SK-N-SH (cell line): ENCODE results near the gene TMEM196. TPM values are rescaled to one million over a fixed set of nuclear protein-coding genes. Genes with fewer than 3 reads are reported as not detected.

ENCODE experiments used
- CTCF ChIA-PET: fragments of 300-600, 350-600 bp; formaldehyde crosslinking; extraction: SDS; loops from one replicate; lab custom pipeline; 2021; lab: Yijun Ruan, JAX
- POLR2A ChIA-PET: fragments of 350-600 bp; sonication (Branson Sonifier 250); formaldehyde crosslinking; extraction: SDS; loops from one replicate; lab custom pipeline; 2020; ENCODE audit warnings: antibody characterized with exemption, inconsistent platforms; lab: Yijun Ruan, JAX
- DNase-seq: peaks from one replicate; pipeline ENCODE4 v3.0.0; 2012
- H2AFZ ChIP-seq: fragments of 200-600 bp; sonication (generic); 2 replicates; pipeline ENCODE4 v1.8.1; 2016; ENCODE audit warnings: antibody characterized with exemption, mild to moderate bottlenecking, low read depth
- H3F3A ChIP-seq: fragments of 200-600 bp; sonication (generic); replicated peaks from 2 replicates; pipeline ENCODE3; 2016; ENCODE audit warnings: antibody characterized with exemption, mild to moderate bottlenecking; ENCODE audit not compliant: insufficient read depth
- H3K27ac ChIP-seq, 2 experiments: fragments of 200-500 bp in 1 of 2; fragments of 200-600 bp in 1 of 2; sonication (Bioruptor generic) in 1 of 2; sonication (generic), shearing (Covaris generic) in 1 of 2; 2 replicates each; pipeline versions ENCODE4 v1.5.1 to v1.6.1; 2014 to 2016; ENCODE audit warnings: low read depth in 2 of 2, inconsistent platforms in 1 of 2, low read length in 1 of 2, mild to moderate bottlenecking in 1 of 2, mixed read lengths in 1 of 2
- H3K27me3 ChIP-seq: fragments of 200-600 bp; sonication (generic), shearing (Covaris generic); 2 replicates; pipeline ENCODE4 v1.6.1; 2016; ENCODE audit warnings: mixed run types; ENCODE audit not compliant: insufficient read depth
- H3K36me3 ChIP-seq, 2 experiments: fragments of 200-500 bp in 1 of 2; fragments of 200-600 bp in 1 of 2; sonication (Bioruptor generic) in 1 of 2; sonication (generic) in 1 of 2; replicated peaks in 1 of 2; 2 replicates each; pipeline versions ENCODE3 to v1.5.1; 2014 to 2016; ENCODE audit warnings: low read length in 1 of 2, mild to moderate bottlenecking in 1 of 2; ENCODE audit not compliant: insufficient read depth in 2 of 2, control insufficient read depth in 1 of 2
- H3K4me1 ChIP-seq, 2 experiments: fragments of 200-500 bp in 1 of 2; fragments of 200-600 bp in 1 of 2; sonication (Bioruptor generic) in 1 of 2; sonication (generic), shearing (Covaris generic) in 1 of 2; 2 replicates each; pipeline versions ENCODE4 v1.5.1 to v1.6.1; 2014 to 2016; ENCODE audit warnings: low read depth in 1 of 2, low read length in 1 of 2, mixed run types in 1 of 2; ENCODE audit not compliant: insufficient read depth in 2 of 2, control insufficient read depth in 1 of 2
- H3K4me2 ChIP-seq: fragments of 200-600 bp; sonication (generic), shearing (Covaris generic); 2 replicates; pipeline ENCODE4 v1.6.1; 2017; ENCODE audit warnings: mixed run types
- H3K4me3 ChIP-seq, 2 experiments: fragments of 200-500 bp in 1 of 2; fragments of 200-600 bp in 1 of 2; sonication (Bioruptor generic) in 1 of 2; sonication (generic), shearing (Covaris generic) in 1 of 2; 2 replicates each; pipeline versions ENCODE4 v1.5.1 to v1.8.1; 2014 to 2016; ENCODE audit warnings: low read depth in 2 of 2, inconsistent platforms in 1 of 2, low read length in 1 of 2, mild to moderate bottlenecking in 1 of 2, mixed read lengths in 1 of 2, moderate library complexity in 1 of 2
- H3K79me2 ChIP-seq: fragments of 200-600 bp; sonication (generic); 2 replicates; pipeline ENCODE4 v1.8.1; 2017; ENCODE audit warnings: mild to moderate bottlenecking; ENCODE audit not compliant: insufficient read depth
- H3K9ac ChIP-seq: fragments of 200-600 bp; sonication (generic); 2 replicates; pipeline ENCODE4 v1.6.1; 2017; ENCODE audit warnings: mixed run types
- H3K9me2 ChIP-seq: fragments of 200-600 bp; sonication (generic); 2 replicates; pipeline ENCODE4 v1.6.1; 2017; ENCODE audit warnings: mixed run types
- H3K9me3 ChIP-seq: fragments of 200-600 bp; sonication (generic); 2 replicates; pipeline ENCODE4 v1.6.1; 2017; ENCODE audit warnings: mixed run types, mild to moderate bottlenecking, moderate library complexity
- H4K20me1 ChIP-seq: fragments of 200-600 bp; sonication (generic); 2 replicates; pipeline ENCODE4 v1.6.1; 2017; ENCODE audit warnings: mild to moderate bottlenecking, mixed run types; ENCODE audit not compliant: insufficient read depth
- CHD2 ChIP-seq: fragments of 150-350 bp; IDR thresholded peaks from 2 replicates; pipeline ENCODE4 v1.6.1; 2018; ENCODE audit warnings: low read length; ENCODE audit not compliant: partially characterized antibody
- ELF1 ChIP-seq: IDR thresholded peaks from 2 replicates; pipeline ENCODE4 v1.4.0; 2012
- GATA2 ChIP-seq: sonication (generic); formaldehyde crosslinking; IDR thresholded peaks from 2 replicates; pipeline ENCODE4 v1.5.0; 2020; ENCODE audit warnings: mild to moderate bottlenecking, missing genetic modification reagents
- MAX ChIP-seq: IDR thresholded peaks from 2 replicates; pipeline ENCODE4 v1.4.0; 2012; ENCODE audit warnings: low read depth
- NRF1 ChIP-seq: IDR thresholded peaks from 2 replicates; pipeline ENCODE4 v1.6.1; 2012; ENCODE audit warnings: low read depth, mild to moderate bottlenecking, low read length
- PBX3 ChIP-seq: IDR thresholded peaks from 2 replicates; pipeline ENCODE4; 2012
- RCOR1 ChIP-seq: fragments of 150-350 bp; IDR thresholded peaks from 2 replicates; pipeline ENCODE4 v1.6.1; 2017; ENCODE audit warnings: antibody characterized with exemption, low read length
- RFX5 ChIP-seq: IDR thresholded peaks from 2 replicates; pipeline ENCODE4 v1.6.1; 2012; ENCODE audit warnings: mild to moderate bottlenecking, improper control_type of control experiment, low read length
- RXRA ChIP-seq: IDR thresholded peaks from 2 replicates; pipeline ENCODE4 v1.4.0; 2012; ENCODE audit warnings: low read depth, mild to moderate bottlenecking, borderline replicate concordance
- TAF1 ChIP-seq: IDR thresholded peaks from 2 replicates; pipeline ENCODE4 v1.6.1; 2012; ENCODE audit warnings: low read depth, mild to moderate bottlenecking, low read length, moderate library complexity, borderline replicate concordance
- USF1 ChIP-seq: IDR thresholded peaks from 2 replicates; pipeline ENCODE4 v1.4.0; 2012; ENCODE audit warnings: low read depth, borderline replicate concordance
- YY1 ChIP-seq: IDR thresholded peaks from 2 replicates; pipeline ENCODE4 v1.4.0; 2012; ENCODE audit warnings: low read depth, mild to moderate bottlenecking
- WGBS: methylation state at CpG from one replicate; pipeline ENCODE4 v1.1.6; 2017; ENCODE audit warnings: low lambda C conversion rate; 5-methylcytosine and 5-hydroxymethylcytosine counted together
- polyA plus RNA-seq, 3 experiments: library from polyadenylated mRNA; depleted of rRNA; stranded (reverse); fragments of >200 nt; gene quantifications; 2 replicates each; pipeline ENCODE4 v1.2.3, GENCODE V29; 2012
- TF ChIP-seq, protein P1 (sequence below): IDR thresholded peaks from 2 replicates; pipeline ENCODE4 v1.6.1; 2012; ENCODE audit warnings: mild to moderate bottlenecking, low read depth, low read length, moderate library complexity

The TMEM196 gene
- polyA plus RNA-seq, 1 of the 3 experiments (the other 2 are of a cell fraction): not detected

DNA sequence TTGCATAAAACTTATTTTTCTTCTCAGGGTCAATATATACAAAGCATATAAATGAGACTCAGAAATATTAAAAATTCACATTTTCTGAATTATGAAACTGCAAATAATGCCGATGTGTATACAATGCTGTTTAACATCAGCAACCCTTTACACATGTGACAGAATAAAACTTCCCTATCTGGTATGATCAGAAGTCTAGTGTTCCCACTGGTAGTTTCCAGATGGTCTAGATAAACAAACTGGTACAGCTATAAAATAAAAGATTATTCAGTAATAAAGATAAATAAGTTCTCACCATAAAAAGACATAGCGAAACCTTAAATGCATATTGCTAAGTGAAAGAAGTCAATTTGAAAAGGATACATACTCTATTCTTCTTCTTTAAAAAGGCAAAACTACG lies 72.5 kb downstream of the TMEM196 start:
- CTCF ChIA-PET: interaction anchor here (1.0 to 5.1 kb wide), 7 partner anchors 8 to 1356 kb away, joined by 3 to 31 read pairs (median 6); partner anchors contain the start of gene POLR1F
- H2AFZ ChIP-seq: no peak overlapping the region
- TF ChIP-seq RXRA: no peak
- no peak for TF ChIP-seq PBX3
- no peak for TF ChIP-seq YY1
- TF ChIP-seq RCOR1: no peak
- no peak for TF ChIP-seq MAX
- TF ChIP-seq TAF1: no peak
- TF ChIP-seq NRF1: no peak
- TF ChIP-seq RFX5: no peak
- TF ChIP-seq USF1: no peak
- no peak for TF ChIP-seq ELF1
- no peak for TF ChIP-seq GATA2
- TF ChIP-seq, protein P1, sequence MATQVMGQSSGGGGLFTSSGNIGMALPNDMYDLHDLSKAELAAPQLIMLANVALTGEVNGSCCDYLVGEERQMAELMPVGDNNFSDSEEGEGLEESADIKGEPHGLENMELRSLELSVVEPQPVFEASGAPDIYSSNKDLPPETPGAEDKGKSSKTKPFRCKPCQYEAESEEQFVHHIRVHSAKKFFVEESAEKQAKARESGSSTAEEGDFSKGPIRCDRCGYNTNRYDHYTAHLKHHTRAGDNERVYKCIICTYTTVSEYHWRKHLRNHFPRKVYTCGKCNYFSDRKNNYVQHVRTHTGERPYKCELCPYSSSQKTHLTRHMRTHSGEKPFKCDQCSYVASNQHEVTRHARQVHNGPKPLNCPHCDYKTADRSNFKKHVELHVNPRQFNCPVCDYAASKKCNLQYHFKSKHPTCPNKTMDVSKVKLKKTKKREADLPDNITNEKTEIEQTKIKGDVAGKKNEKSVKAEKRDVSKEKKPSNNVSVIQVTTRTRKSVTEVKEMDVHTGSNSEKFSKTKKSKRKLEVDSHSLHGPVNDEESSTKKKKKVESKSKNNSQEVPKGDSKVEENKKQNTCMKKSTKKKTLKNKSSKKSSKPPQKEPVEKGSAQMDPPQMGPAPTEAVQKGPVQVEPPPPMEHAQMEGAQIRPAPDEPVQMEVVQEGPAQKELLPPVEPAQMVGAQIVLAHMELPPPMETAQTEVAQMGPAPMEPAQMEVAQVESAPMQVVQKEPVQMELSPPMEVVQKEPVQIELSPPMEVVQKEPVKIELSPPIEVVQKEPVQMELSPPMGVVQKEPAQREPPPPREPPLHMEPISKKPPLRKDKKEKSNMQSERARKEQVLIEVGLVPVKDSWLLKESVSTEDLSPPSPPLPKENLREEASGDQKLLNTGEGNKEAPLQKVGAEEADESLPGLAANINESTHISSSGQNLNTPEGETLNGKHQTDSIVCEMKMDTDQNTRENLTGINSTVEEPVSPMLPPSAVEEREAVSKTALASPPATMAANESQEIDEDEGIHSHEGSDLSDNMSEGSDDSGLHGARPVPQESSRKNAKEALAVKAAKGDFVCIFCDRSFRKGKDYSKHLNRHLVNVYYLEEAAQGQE: no peak
- no peak for TF ChIP-seq CHD2
- TF ChIP-seq, all 33 proteins: peak for 0
- Histone ChIP-seq H3K4me2 (no peak overlapping the region), H3K4me1 (no peaks in the 10 kb centered on the region; a peak in 1 of 4 replicates), H3K27me3 (no peaks in the 10 kb centered on the region), H4K20me1 (no peaks in the 10 kb centered on the region), H3K9me3 (no peaks in the 10 kb centered on the region), H3K9ac (no peak overlapping the region), H3K4me3 (no peak overlapping the region), H3K36me3 (peaks cover 45 to 65% of the 10 kb centered on the region in 2 experiments), H3K9me2 (no peaks in the 10 kb centered on the region), H3K79me2 (peaks cover 13% of the 10 kb centered on the region), H3K27ac (no peak overlapping the region), H3F3A (no peaks in the 10 kb centered on the region)
- POLR2A ChIA-PET: no interaction called here
- no peak for DNase-seq
- 93% methylated on average over 3 of the region's 3 CpGs for WGBS
